Measurements from ENCODE around the gene RPL31. TPM values are rescaled to one million over a fixed set of nuclear protein-coding genes. Genes with fewer than 3 reads are reported as not detected.

The RPL31 gene
- total and polyA plus RNA-seq, 2 donors from 2014 or later, result 1,182 to 2,844 TPM

DNA sequence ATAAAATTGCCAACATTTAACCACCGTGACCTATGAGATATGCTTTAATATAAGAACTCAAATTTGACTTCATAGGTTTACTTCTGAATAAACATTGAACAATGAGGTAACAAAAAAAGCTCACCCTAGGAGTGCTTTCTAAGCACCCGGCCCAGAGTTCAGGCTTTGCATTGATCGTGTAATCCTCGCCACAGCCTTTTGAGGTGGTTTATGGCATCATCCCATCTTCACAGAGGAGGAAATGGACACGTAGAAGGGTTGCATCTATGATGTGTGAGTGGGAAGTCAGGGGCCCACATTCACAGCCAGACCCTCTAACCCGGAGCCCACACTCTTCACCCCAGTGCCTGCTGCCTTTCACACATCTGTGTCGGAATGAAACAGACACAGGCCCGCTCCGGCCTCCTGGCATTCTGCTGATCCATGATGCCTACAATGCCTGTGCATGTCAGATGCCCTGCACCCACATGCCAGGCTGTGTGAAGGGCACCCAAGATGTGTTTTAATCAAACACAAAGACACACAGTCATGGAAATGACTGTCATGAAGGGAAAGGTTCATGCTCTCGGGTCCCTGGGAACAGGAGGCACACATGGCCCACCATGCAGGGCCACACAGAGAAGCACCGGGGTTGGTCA, 48.6 kb upstream of the RPL31 start:
- H3K4me1 ChIP-seq (ENCODE audit: control insufficient read depth in 2 of 3, insufficient read depth in 2 of 3, low read depth in 1 of 3, low read length in 3 of 3), result no peaks in the 10 kb centered on the region
- DNase-seq (no peak), FAIRE-seq (no peak)
- TF ChIP-seq, protein P1, sequence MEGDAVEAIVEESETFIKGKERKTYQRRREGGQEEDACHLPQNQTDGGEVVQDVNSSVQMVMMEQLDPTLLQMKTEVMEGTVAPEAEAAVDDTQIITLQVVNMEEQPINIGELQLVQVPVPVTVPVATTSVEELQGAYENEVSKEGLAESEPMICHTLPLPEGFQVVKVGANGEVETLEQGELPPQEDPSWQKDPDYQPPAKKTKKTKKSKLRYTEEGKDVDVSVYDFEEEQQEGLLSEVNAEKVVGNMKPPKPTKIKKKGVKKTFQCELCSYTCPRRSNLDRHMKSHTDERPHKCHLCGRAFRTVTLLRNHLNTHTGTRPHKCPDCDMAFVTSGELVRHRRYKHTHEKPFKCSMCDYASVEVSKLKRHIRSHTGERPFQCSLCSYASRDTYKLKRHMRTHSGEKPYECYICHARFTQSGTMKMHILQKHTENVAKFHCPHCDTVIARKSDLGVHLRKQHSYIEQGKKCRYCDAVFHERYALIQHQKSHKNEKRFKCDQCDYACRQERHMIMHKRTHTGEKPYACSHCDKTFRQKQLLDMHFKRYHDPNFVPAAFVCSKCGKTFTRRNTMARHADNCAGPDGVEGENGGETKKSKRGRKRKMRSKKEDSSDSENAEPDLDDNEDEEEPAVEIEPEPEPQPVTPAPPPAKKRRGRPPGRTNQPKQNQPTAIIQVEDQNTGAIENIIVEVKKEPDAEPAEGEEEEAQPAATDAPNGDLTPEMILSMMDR (IDR thresholded peaks at IDR 0.05; ENCODE audit: borderline replicate concordance, extremely low read depth, insufficient read depth), result no peak
- intact Hi-C loops (cut with DNase I), result no loop called here
- no peaks in the 10 kb centered on the region for H3K36me3 ChIP-seq (ENCODE audit: control insufficient read depth in 2 of 3, insufficient read depth in 3 of 3, low read length in 3 of 3)
- no peak overlapping the region for H3K27ac ChIP-seq (ENCODE audit: low read depth in 2 of 2, low read length in 2 of 2)
- H3K4me3 ChIP-seq (ENCODE audit: low read length in 3 of 3), result no peak overlapping the region
- no peaks in the 10 kb centered on the region for H3K27me3 ChIP-seq (ENCODE audit: control insufficient read depth, insufficient read depth, low read length)
- no peak overlapping the region for H3K9ac ChIP-seq (ENCODE audit: low read length in 3 of 3)
- no peaks in the 10 kb centered on the region for H3K9me3 ChIP-seq (ENCODE audit: control insufficient read depth in 2 of 3, insufficient read depth in 1 of 3, low read length in 3 of 3)

DNA sequence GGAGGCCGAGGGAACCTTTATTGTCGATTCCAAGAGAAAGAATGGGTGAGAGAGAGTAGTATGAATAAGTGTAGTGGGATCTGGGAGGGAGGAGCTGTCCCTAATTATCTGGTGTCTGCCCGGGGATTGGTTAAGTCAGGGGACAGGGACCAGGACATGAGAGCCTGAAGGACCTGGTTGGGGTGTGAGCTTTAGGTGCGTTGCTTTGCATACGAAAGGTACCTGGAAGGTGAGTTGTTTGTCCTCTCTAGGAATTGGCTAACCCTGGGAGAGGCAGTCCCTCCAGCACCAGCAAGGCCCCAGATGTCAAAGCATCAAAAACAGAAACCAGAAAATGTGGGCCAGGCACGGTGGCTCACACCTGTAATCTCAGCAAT, 48.1 kb upstream of the RPL31 start:
- Histone ChIP-seq H3K36me3 (ENCODE audit: control insufficient read depth in 2 of 3, insufficient read depth in 3 of 3, low read length in 3 of 3) (no peaks in the 10 kb centered on the region), H3K9me3 (ENCODE audit: control insufficient read depth in 2 of 3, insufficient read depth in 1 of 3, low read length in 3 of 3) (no peaks in the 10 kb centered on the region), H3K4me3 (ENCODE audit: low read length in 3 of 3) (no peak overlapping the region), H3K9ac (ENCODE audit: low read length in 3 of 3) (no peak overlapping the region), H3K27me3 (ENCODE audit: control insufficient read depth, insufficient read depth, low read length) (no peaks in the 10 kb centered on the region), H3K4me1 (ENCODE audit: control insufficient read depth in 2 of 3, insufficient read depth in 2 of 3, low read depth in 1 of 3, low read length in 3 of 3) (no peaks in the 10 kb centered on the region), H3K27ac (ENCODE audit: low read depth in 2 of 2, low read length in 2 of 2) (no peak overlapping the region)
- DNase-seq (no peak), FAIRE-seq (no peak)
- intact Hi-C loops (cut with DNase I), result no loop called here
- TF ChIP-seq, protein P1 (IDR thresholded peaks at IDR 0.05; ENCODE audit: borderline replicate concordance, extremely low read depth, insufficient read depth), result no peak

- intact Hi-C loops (cut with DNase I), result no loop called here
- FAIRE-seq, result no peak
- H3K36me3 ChIP-seq (ENCODE audit: control insufficient read depth in 2 of 3, insufficient read depth in 3 of 3, low read length in 3 of 3), result no peaks in the 10 kb centered on the region
Measured at GRCh38 chr2:100955226-100955625, 46.9 kb upstream of the RPL31 start.

More at GRCh38 chr2:100955226-100955625, 46.9 kb upstream of the RPL31 start:
- H3K9me3 ChIP-seq (ENCODE audit: control insufficient read depth in 2 of 3, insufficient read depth in 1 of 3, low read length in 3 of 3), result no peaks in the 10 kb centered on the region
- no peak for DNase-seq
- H3K4me1 ChIP-seq (ENCODE audit: control insufficient read depth in 2 of 3, insufficient read depth in 2 of 3, low read depth in 1 of 3, low read length in 3 of 3), result no peaks in the 10 kb centered on the region
- H3K9ac ChIP-seq (ENCODE audit: low read length in 3 of 3), result no peak overlapping the region
- H3K27ac ChIP-seq (ENCODE audit: low read depth in 2 of 2, low read length in 2 of 2), result no peak overlapping the region
- TF ChIP-seq, protein P1 (IDR thresholded peaks at IDR 0.05; ENCODE audit: borderline replicate concordance, extremely low read depth, insufficient read depth), result no peak
- no peaks in the 10 kb centered on the region for H3K27me3 ChIP-seq (ENCODE audit: control insufficient read depth, insufficient read depth, low read length)
- no peak overlapping the region for H3K4me3 ChIP-seq (ENCODE audit: low read length in 3 of 3)

Data from kidney (tissue), 14 donors.